Measurements from ENCODE around the gene ARID1B. TPM values are rescaled to one million over a fixed set of nuclear protein-coding genes. Genes with fewer than 3 reads are reported as not detected.

ARID1B gene
- total RNA-seq, 1 experiment from 2014 or later, result 86.3 TPM

DNA sequence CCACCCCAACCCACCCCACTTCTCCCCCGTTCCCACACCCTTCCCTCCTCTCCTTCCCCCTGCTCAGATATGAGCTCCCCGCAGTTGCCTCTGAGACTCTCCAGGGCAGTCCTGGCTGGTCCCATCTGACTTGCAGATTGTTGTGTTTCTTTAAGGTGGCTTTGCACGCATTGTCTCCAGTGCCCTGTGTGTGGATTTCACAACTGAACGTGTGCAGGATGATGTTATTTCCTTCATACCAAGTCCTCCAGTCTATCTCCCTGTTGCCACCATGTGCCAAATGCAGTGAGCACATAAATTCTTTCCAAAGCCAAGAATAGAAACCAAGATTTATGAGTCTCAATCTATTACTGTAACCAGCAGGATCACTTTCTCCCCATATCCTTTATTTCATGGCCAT is 467.0 kb downstream of the ARID1B start:
- no peak overlapping the region for H3K4me3 ChIP-seq (ENCODE audit: low read depth, low read length, poor library complexity, severe bottlenecking)
- H3K27me3 ChIP-seq (replicated peaks; ENCODE audit: insufficient read depth, low read depth, low read length, poor library complexity), result no peaks in the 10 kb centered on the region
- intact Hi-C loops (cut with micrococcal nuclease; ENCODE audit: unreplicated experiment), result no loop called here
- no peaks in the 10 kb centered on the region for H3K36me3 ChIP-seq (ENCODE audit: insufficient read depth, low read length, poor library complexity, severe bottlenecking)
- H3K27ac ChIP-seq (ENCODE audit: low read depth, low read length, poor library complexity, severe bottlenecking), result no peak overlapping the region
- peak; percentile 28 for DNase-seq (ENCODE audit: low spot score)
- POLR2A ChIA-PET (ENCODE audit: low non-redundant PET), result no interaction called here
- peaks cover 22% of the 10 kb centered on the region for H3K4me1 ChIP-seq (ENCODE audit: insufficient read depth, low read length, poor library complexity, severe bottlenecking)
- peaks cover 4% of the 10 kb centered on the region for H3K9me3 ChIP-seq (ENCODE audit: low read depth, low read length, poor library complexity, severe bottlenecking)
- BruUV-seq (replicated peaks), result no TSS peak
- CTCF ChIA-PET, result interaction anchor here (0.6 kb wide), 1 partner anchor 104 kb away, joined by 3 read pairs; no protein-coding TSS in a partner anchor
- TF ChIP-seq, protein P1, sequence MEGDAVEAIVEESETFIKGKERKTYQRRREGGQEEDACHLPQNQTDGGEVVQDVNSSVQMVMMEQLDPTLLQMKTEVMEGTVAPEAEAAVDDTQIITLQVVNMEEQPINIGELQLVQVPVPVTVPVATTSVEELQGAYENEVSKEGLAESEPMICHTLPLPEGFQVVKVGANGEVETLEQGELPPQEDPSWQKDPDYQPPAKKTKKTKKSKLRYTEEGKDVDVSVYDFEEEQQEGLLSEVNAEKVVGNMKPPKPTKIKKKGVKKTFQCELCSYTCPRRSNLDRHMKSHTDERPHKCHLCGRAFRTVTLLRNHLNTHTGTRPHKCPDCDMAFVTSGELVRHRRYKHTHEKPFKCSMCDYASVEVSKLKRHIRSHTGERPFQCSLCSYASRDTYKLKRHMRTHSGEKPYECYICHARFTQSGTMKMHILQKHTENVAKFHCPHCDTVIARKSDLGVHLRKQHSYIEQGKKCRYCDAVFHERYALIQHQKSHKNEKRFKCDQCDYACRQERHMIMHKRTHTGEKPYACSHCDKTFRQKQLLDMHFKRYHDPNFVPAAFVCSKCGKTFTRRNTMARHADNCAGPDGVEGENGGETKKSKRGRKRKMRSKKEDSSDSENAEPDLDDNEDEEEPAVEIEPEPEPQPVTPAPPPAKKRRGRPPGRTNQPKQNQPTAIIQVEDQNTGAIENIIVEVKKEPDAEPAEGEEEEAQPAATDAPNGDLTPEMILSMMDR (conservative IDR thresholded peaks at IDR 0.05; ENCODE audit: low read depth, low read length), result no peak
- no peak for TF ChIP-seq EZH2 (IDR thresholded peaks at IDR 0.05; ENCODE audit: borderline replicate concordance, low read depth, low read length, poor library complexity, severe bottlenecking)

DNA sequence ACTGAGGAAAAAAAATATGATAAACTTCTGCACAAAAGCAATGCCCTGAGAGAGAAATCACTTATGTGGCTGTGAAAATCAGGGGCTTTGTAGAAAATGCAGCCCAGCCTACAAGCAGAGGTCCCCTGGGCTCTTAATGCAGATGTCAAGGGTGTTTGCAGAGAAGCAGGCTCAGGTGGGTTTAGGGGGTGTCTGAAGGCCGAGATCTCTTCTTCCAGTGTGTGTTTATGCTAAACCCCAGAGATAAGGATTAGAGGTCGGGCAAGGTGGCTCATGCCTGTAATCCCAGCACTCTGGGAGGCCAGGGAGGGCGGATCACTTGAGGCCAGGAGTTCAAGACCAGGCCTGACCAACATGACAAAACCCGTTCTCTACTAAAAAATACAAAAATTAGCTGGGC is 467.6 kb downstream of the ARID1B start:
- CTCF ChIA-PET, result interaction anchor here (0.6 kb wide), 1 partner anchor 105 kb away, joined by 3 read pairs; no protein-coding TSS in a partner anchor
- no peak for DNase-seq (ENCODE audit: low spot score)

DNA sequence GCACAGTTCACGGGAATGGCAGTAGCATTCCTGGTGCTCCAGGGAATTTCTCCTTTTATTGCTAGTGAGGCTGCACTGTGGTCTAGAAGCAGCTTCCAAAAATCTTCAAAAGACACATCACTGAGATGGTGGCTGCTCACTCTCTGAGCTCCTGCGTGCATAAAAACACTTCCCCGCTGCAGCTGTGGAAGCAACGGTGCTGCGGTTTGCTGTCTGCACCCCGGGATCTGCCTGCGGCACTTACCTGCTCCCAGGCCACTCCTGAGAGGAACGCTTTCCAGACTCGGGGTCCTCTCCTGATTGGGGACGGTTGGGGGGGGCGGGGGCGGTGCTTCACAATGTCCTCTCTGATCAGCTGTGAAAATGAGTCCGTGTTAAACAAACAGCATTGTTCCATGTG is 468.3 kb downstream of the ARID1B start:
- H3K4me1 ChIP-seq (ENCODE audit: insufficient read depth, low read length, poor library complexity, severe bottlenecking), result peaks cover 12% of the 10 kb centered on the region
- no peaks in the 10 kb centered on the region for H3K36me3 ChIP-seq (ENCODE audit: insufficient read depth, low read length, poor library complexity, severe bottlenecking)
- ChIA-PET CTCF (no interaction called here), POLR2A (ENCODE audit: low non-redundant PET) (no interaction called here)
- TF ChIP-seq EZH2 (IDR thresholded peaks at IDR 0.05; ENCODE audit: borderline replicate concordance, low read depth, low read length, poor library complexity, severe bottlenecking), result no peak
- TF ChIP-seq, protein P1 (conservative IDR thresholded peaks at IDR 0.05; ENCODE audit: low read depth, low read length), result no peak
- DNase-seq (ENCODE audit: low spot score), result no peak
- intact Hi-C loops (cut with micrococcal nuclease; ENCODE audit: unreplicated experiment), result no loop called here
- no TSS peak for BruUV-seq (replicated peaks)
- no peak overlapping the region for H3K4me3 ChIP-seq (ENCODE audit: low read depth, low read length, poor library complexity, severe bottlenecking)
- H3K27ac ChIP-seq (ENCODE audit: low read depth, low read length, poor library complexity, severe bottlenecking), result no peak overlapping the region
- H3K9me3 ChIP-seq (ENCODE audit: low read depth, low read length, poor library complexity, severe bottlenecking), result peaks cover 4% of the 10 kb centered on the region
- H3K27me3 ChIP-seq (replicated peaks; ENCODE audit: insufficient read depth, low read depth, low read length, poor library complexity), result no peaks in the 10 kb centered on the region

More for the DNA sequence above, 467.6 kb downstream of the ARID1B start:
- H3K27ac ChIP-seq (ENCODE audit: low read depth, low read length, poor library complexity, severe bottlenecking), result no peak overlapping the region
- no TSS peak for BruUV-seq (replicated peaks)
- no peaks in the 10 kb centered on the region for H3K27me3 ChIP-seq (replicated peaks; ENCODE audit: insufficient read depth, low read depth, low read length, poor library complexity)
- H3K9me3 ChIP-seq (ENCODE audit: low read depth, low read length, poor library complexity, severe bottlenecking), result peaks cover 4% of the 10 kb centered on the region
- intact Hi-C loops (cut with micrococcal nuclease; ENCODE audit: unreplicated experiment), result no loop called here
- H3K4me1 ChIP-seq (ENCODE audit: insufficient read depth, low read length, poor library complexity, severe bottlenecking), result peaks cover 19% of the 10 kb centered on the region
- TF ChIP-seq EZH2 (IDR thresholded peaks at IDR 0.05; ENCODE audit: borderline replicate concordance, low read depth, low read length, poor library complexity, severe bottlenecking), result no peak
- TF ChIP-seq, protein P1 (conservative IDR thresholded peaks at IDR 0.05; ENCODE audit: low read depth, low read length), result no peak
- no peak overlapping the region for H3K4me3 ChIP-seq (ENCODE audit: low read depth, low read length, poor library complexity, severe bottlenecking)
- POLR2A ChIA-PET (ENCODE audit: low non-redundant PET), result no interaction called here
- no peaks in the 10 kb centered on the region for H3K36me3 ChIP-seq (ENCODE audit: insufficient read depth, low read length, poor library complexity, severe bottlenecking)
